NCI-H1694 (cell line): Measurements from ENCODE around the gene COG2.
"Not testable (repeated sequence)": the region's sequence is repeated elsewhere in the genome, so short reads cannot be mapped to it uniquely, and the experiment has no call there.

Source experiments
- DNase-seq: peaks from one replicate; lab custom pipeline; 2025; lab: John Stamatoyannopoulos, UW

Gene COG2

DNA sequence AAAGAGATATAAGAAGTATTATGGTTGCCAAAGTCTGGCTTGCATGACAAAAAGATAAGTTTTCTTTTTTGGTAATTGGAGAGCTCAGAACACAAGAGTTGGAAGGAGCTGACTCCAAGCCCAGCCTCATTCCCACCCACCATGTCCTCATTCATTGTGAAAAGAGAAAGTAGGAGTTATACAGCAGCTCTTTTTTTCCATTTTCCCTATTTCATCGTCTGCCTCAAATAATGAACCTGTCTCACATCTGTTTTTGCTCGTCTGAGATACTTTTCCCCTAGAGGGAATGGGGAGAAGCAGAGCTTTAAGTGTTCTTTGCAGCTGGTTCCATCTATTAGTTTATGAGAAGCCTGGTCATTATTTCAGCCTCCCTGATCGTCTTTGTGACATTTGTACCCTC, 36.9 kb downstream of the COG2 start:
- no peak for DNase-seq

- DNase-seq, result no peak
Observed at GRCh38 chr1:230679825-230680224, 37.5 kb downstream of the COG2 start.

DNA sequence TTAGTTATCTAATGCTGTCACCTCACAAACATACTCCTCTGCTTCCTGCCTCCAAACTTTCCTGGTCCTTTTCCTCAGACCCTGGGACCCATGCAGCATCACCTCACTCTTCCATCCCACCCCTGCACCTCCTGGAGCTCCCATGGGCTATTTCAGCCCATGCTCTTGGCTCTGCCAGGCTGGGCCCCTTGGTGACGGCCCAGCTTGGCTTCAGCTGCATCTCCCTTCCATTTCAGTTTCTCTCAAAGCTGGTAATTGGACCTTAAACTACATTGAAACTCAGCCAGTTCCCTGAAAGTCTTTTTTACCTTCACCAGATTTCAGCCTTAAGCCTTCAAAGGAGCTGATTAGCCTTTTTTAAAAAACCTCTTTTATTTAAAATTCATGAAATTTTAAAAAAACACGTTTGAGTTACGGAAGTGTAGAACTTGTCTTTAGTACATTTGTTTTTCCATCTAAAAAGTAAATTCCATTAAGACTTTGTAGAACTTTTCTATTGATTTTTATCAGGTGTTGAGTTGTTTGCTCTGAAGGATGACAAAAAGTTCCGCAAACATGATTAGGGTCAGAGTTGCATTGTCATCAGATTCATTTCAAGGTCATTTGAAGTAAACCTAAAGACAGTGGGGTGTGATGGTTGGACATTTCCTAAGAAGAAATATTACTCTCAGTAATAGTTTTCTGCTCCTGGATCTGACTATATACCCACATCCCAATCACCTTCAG, 38.2 kb downstream of the COG2 start:
- no peak for DNase-seq

DNA sequence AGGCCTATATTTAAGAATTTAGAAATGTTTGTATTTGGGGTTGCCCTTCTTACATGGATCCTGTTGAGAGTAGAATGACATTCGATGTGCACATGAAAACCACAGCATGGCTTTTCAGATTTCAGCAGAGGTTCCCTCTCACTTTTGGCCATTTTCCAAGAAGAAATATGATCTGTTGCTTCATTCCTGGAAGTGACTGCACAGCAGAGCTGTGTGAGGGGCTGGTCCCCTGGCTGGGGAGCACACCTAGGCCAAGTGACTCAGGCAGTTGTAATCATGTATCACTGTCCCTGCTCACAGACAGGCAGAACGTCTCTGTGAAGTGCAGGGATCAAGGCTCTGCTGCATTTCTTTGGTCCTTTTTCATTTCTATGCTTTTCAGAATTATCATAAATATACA, 39.3 kb downstream of the COG2 start:
- DNase-seq, result peak; percentile 88

- DNase-seq, result peak; percentile 84
Observed at GRCh38 chr1:230682274-230682673, 40.0 kb downstream of the COG2 start.

DNA sequence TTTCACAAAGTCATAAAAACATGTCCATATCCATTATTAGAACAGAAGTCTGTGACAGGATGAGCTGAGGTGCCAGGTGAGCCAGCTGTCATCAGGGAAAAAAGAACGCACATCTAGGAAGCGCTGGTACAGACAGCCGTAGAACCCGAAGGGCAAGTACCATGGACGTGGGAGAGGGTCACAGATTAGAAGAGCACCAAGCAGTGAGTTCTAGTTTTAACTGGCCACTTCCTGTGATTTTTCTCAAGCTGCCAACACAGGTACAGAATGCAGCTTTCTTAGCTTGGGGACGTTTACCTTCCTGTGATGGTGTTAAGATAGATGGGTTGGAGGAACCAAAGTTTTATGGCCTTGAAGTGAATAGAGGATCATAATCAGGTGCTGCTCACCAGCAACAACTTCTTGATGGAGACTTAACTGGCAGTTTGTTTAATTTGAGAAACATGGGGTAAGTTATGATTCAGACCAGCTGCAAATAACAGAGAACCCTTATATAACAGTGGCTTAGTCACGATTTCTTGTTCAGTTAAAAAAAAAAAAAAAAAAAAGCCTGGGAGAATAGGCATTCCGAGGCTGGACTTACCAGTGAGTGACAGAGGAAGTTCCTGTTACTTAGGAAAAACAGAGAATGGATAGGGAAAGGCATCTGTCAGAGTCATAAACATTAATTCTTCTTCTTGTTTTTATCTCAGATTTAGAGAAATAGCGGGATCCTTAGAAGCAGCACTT, 40.8 kb downstream of the COG2 start:
- no peak for DNase-seq

DNA sequence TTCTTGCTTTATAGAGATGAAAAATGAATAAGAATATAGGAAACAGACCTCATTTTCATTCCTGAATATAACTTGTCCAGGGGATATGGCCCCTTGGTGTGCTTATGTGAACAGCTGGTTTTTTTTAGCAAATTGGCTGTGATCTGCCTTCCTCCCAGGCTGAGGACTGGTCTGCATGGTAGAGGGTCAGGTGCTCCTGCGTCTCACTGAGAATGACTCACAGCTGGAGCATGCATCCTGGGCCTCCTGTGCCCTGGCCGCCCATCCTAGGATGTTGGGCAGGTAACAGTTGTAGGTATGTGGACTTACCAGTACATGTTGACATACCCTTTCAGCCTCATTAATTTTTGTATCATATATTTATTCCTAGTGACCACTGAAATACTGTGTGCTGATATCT, 41.9 kb downstream of the COG2 start:
- no peak for DNase-seq

DNA sequence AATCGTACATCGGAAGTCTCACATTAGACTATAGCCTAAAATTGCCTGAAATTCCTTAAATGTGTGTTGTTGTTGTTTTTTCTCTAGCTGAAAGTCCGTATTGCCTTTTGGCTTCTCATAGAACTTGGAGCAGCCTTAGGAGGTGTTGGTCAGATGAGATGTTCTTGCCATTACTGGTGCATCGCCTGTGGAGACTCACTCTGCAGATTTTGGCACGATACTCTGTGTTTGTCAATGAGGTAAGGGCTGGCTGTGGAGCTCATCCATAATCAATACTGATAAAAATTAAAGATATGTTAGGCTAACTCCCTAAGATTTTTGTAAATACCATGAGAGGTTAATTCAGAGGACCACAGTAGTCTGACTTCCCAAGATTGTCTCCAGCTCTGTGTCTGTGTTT, 42.7 kb downstream of the COG2 start:
- DNase-seq, result no peak

- no peak for DNase-seq
Observed at GRCh38 chr1:230686747-230687146, 44.5 kb downstream of the COG2 start.

DNA sequence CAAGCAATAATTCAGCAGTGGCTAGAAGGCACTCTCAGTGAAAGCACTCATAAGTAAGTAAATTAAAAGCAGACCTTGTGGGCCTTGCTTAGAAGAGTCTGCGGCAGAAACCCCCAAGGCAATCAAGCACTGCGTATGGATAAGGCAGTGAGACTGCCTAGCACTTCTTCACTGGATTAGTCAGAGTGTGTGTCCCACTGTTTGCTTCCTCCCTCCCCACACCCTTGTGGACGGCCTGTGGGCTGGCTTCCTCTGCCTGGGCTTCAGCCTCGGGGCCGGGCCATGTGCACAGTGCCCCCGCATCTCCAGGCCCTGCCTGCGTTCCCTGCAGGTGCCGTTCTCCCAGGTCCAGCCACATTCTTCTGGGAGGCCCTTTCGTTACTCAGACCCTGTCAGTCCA, 47.8 kb downstream of the COG2 start:
- no peak for DNase-seq

DNA sequence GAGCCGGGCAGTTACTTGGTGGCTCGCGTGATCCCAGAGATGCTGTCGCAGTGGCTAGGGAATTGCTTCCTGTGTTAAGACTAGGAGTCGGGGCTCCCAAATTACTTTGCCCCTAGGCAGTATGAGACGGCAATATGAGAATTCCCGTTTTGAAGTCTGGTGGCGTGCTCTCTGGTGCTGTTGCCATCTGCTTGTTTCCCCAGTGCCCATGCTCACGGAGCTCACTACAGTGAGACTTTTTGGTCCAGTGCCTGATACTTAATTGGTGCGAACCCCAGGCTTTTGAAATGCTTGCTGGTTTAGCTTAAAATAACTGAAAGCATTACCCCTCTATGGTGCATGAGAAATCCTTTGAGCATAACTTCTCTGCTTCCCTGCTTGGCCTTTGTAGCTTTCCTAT, 49.3 kb downstream of the COG2 start:
- peak; percentile 74 for DNase-seq

- DNase-seq, result no peak
Observed at GRCh38 chr1:230693221-230693620, 50.9 kb downstream of the COG2 start.

DNA sequence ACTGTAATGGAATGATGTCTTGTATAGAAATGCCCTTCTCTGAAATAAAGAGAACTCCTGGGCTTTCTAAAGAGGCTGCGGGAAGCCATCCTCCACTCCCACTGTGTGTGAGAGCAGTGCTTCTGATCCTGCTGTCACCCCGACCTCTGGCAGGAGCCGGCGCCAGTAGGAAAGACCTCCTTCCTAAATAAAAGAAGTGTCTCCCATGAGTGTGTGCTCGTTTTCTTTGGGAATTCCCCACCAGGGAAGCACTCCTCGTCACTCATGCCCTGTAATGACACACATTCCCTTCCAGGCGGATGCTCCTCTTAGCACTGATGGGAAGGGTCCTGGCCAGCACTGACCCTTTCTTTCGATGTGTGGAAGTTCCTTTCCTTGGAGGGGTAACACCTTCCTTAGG, 51.5 kb downstream of the COG2 start:
- no peak for DNase-seq

DNA sequence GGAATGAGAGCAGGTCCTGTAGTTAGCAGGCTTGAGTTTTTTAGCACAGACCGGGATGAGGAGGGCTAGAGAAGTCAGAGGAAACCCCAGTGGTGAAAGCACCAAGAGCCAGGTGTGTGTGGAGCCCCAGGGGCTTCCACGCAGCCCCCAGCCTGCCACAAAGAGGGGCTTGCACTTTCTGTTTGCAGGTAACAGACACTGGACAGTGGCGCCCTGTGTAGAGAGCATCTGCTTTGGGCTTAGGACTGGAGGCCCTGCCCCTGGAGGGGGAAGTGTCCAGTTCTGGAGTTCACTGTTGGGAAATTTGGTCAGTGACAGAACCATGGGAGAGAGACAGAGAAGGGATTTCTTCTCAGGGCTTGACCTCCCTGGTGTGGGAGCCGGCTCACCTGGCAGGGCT, 52.2 kb downstream of the COG2 start:
- no peak for DNase-seq

DNA sequence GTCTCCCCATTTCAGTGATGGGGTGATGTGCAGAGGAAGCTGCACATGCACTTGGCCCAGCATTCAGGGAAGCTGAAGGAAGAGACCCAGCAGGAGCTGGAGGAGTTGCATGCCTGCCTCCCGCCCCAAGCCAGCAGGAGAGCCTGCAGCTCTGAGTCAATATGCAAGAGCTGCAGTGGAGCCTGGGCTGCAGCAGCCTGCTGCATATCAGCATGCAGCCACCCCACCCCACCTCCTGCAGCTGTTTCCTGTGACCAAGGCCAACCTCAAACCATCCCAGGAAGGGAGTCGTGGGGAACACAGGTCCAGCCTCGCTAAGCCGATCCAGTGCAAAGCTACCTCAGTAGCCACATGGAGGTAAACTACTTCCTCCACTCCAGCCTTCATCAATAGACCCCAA, 52.7 kb downstream of the COG2 start:
- no peak for DNase-seq

- DNase-seq, result no peak
Observed at GRCh38 chr1:230696218-230696617, 53.9 kb downstream of the COG2 start.

DNA sequence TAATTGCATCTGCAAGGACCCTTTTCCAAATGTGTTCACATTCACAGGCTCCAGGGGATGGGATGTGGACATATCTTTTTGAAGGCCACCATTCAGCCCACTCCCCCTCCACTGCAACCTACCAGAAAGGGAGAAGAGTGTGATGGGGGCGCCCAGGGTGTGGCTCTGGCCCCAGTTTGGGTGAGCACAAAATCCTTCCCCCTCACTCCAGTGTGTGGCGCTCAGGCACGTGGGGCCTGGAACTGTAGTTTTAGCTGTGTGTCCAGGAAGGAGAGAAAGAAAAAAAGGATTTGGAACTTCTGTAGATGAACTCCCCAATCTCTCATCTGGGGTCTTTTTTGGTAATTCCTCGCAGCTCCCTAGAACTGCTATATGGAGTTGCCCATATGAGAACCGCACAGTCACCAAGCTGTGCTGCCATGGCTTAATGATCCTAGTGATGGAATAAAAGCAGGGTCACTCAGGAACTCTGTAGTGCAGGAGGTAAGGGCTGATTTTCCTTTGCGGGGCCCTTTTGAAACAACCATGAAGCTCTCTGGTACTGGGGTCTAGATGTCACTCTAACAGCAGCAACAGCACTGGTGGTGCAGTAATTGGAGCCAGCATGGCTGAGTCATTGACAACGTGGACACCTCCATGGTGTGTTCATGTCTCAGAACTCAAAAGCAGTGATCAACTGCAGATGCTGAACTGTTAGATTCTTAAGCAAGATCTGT, 54.6 kb downstream of the COG2 start:
- DNase-seq, result no peak

DNA sequence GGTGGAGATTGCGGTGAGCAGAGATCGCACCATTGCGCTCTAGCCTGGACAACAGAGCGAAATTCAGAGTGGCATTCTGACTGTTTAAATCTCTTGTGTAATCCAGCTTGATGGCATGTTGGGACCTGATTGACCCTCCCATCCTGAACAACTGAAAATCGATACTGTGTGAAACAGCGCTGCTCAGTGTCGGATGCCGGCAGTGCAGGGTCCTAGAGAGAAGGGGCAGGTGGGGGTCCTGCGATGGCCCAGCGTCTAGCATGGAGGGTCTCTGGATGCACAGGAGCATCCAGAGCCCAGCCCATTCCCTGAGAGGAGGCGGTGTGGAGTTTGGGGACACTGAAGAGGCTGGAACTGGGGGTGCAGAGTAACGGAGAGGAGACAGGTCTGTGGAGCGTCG, 55.8 kb downstream of the COG2 start:
- no peak for DNase-seq

GRCh38 chr1:230698964-230699363, 56.7 kb downstream of the COG2 start:
- DNase-seq, result not testable (repeated sequence)

- no peak for DNase-seq
Observed at GRCh38 chr1:230699716-230700115, 57.4 kb downstream of the COG2 start.

DNA sequence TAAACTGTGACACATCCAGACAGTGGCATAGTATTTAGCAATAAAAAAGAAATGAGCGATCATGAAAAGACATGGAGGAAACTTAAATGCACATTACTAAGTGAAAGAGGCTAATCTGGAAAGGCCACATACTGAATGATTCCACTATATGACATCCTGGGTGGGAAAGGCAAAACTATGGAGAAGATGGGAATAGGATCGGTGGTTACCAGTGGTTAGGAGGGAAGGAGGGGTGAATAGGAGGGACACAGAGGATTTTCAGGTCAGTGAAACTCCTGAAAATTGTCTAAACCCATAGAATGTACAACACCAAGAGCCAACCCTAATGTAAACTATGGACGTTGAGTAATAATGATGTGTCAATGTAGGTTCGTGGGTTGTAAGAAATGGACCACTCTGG, 57.9 kb downstream of the COG2 start:
- no peak for DNase-seq

- no peak for DNase-seq
Observed at GRCh38 chr1:230701434-230701833, 59.2 kb downstream of the COG2 start.
